Esophagus muscularis mucosa (tissue), 4 donors: ENCODE measurements around the gene OPRL1. TPM values are rescaled to one million over a fixed set of nuclear protein-coding genes. Genes with fewer than 3 reads are reported as not detected.

ENCODE experiments used
- DNase-seq: peaks from one replicate; pipeline ENCODE4 v3.0.0-alpha.2; 2017; ENCODE audit errors: extremely low spot score
- H3K27ac ChIP-seq, 4 donors: fragments of 200-600 bp; sonication (generic); replicated peaks in 1 of 4; 1 replicate in 3 of 4; 2 replicates in 1 of 4; pipeline ENCODE4 v1.5.1; 2016 to 2019; ENCODE audit warnings: mild to moderate bottlenecking in 1 of 4
- H3K27me3 ChIP-seq, 4 donors: fragments of 200-600 bp; sonication (generic); one replicate each; pipeline versions ENCODE4 v1.5.1 to v1.6.0; 2016 to 2019
- H3K36me3 ChIP-seq, 4 donors: fragments of 200-600 bp; sonication (generic); one replicate each; pipeline ENCODE4 v1.5.1; 2016 to 2019
- H3K4me1 ChIP-seq, 4 donors: fragments of 200-600 bp; sonication (generic); one replicate each; pipeline ENCODE4 v1.5.1; 2016 to 2019
- H3K4me3 ChIP-seq, 4 donors: fragments of 200-600 bp; sonication (generic); 1 replicate in 2 of 4; 2 replicates in 2 of 4; pipeline ENCODE4 v1.5.1; 2016 to 2019; ENCODE audit warnings: mild to moderate bottlenecking in 4 of 4, moderate library complexity in 1 of 4
- H3K9me3 ChIP-seq, 4 donors: fragments of 200-600 bp; sonication (generic); 1 replicate in 3 of 4; 2 replicates in 1 of 4; pipeline ENCODE4 v1.5.1; 2016 to 2019
- EP300 ChIP-seq: sonication (generic); formaldehyde crosslinking; IDR thresholded peaks from one replicate; pipeline ENCODE4 v1.6.1; 2017; ENCODE audit warnings: antibody characterized with exemption
- POLR2A ChIP-seq: fragments of 450-650 bp; IDR thresholded peaks from one replicate; pipeline ENCODE4 v1.6.1; 2017; ENCODE audit warnings: antibody characterized with exemption, moderate library complexity, mild to moderate bottlenecking, low read depth
- POLR2AphosphoS5 ChIP-seq, 2 donors: sonication (generic); formaldehyde crosslinking; IDR thresholded peaks; one replicate each; pipeline ENCODE4 v1.6.1; 2017; ENCODE audit warnings: antibody characterized with exemption in 2 of 2
- WGBS: methylation state at CpG from one replicate; pipeline ENCODE4 v1.1.5; 2018; 5-methylcytosine and 5-hydroxymethylcytosine counted together
- intact Hi-C: fragments of 100-400 bp; cut with DNase I; formaldehyde crosslinking; loops from one replicate; pipeline ENCODE4 v1.15.1; 2023
- total RNA-seq, 4 donors: library from RNA; depleted of rRNA; stranded (reverse); fragments of >200 nt; gene quantifications; one replicate each; pipeline versions ENCODE4 v1.1.0 to v1.2.1, GENCODE V29; 2016
- TF ChIP-seq, protein P1 (sequence below), 3 experiments: fragments of 200-600 bp in 2 of 3; fragments of 450-650 bp in 1 of 3; sonication (generic) in 2 of 3; IDR thresholded peaks; one replicate each; pipeline ENCODE4 v1.5.1; 2017 to 2019; ENCODE audit warnings: antibody characterized with exemption in 3 of 3, mild to moderate bottlenecking in 2 of 3, moderate library complexity in 1 of 3

OPRL1 gene
- total RNA-seq, 4 donors from 2014 or later = 0.42 to 1.4 (median 0.87) TPM

DNA sequence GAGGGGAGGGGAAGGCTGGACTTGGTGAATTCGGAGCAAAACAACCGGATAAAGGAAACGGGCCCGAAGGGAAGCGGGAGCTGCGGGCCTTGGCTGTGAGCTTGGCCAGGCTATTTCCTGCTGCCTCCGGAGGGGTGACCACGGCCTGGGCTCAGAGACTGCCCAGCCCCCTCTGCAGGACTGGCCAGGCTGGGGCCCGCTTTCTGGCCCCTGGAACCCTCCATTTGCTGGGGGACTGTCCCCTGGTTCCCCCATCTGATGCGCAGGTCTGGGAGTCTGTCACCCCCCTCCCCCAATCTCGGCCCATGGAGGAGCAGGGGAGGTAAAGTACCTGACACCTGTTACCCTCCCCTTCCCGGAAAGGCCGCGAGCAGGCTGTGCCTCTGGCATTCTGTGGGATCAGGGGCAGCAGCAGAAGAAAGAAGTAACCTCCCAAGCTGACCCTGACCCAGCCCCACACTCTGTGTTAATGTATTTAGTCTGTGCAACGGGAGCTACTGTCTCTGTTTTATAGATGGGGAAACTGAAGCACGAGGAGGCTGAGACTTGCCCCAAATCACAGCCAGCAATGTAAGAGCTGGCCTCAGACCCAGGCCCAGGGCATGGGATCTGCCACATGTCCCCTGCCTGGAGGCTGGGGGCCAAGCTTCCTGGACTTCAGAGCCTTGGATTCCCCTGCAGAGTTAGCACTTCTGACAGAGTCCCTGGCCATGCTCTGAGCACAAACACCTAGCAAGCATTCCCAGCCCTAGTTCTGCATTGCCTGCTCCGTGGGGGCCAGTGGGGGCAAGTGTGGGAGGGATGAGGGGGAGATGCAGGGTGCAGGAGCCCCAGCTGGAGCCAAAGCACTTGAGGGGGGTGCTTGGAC lies 40.4 kb upstream of the OPRL1 start:
- peaks cover 0 to 13% (median 11%) of the 10 kb centered on the region in 4 donors for H3K36me3 ChIP-seq
- TF ChIP-seq EP300 = no peak
- TF ChIP-seq, protein P1, sequence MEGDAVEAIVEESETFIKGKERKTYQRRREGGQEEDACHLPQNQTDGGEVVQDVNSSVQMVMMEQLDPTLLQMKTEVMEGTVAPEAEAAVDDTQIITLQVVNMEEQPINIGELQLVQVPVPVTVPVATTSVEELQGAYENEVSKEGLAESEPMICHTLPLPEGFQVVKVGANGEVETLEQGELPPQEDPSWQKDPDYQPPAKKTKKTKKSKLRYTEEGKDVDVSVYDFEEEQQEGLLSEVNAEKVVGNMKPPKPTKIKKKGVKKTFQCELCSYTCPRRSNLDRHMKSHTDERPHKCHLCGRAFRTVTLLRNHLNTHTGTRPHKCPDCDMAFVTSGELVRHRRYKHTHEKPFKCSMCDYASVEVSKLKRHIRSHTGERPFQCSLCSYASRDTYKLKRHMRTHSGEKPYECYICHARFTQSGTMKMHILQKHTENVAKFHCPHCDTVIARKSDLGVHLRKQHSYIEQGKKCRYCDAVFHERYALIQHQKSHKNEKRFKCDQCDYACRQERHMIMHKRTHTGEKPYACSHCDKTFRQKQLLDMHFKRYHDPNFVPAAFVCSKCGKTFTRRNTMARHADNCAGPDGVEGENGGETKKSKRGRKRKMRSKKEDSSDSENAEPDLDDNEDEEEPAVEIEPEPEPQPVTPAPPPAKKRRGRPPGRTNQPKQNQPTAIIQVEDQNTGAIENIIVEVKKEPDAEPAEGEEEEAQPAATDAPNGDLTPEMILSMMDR (IDR thresholded peaks at IDR 0.05) = no peak
- TF ChIP-seq POLR2A = no peak
- no peak for TF ChIP-seq POLR2AphosphoS5 (IDR thresholded peaks at IDR 0.05)
- WGBS = 8% methylated on average over 12 of the region's 17 CpGs
- H3K4me3 ChIP-seq = peak overlapping the region; percentile 51 to 60 (median 56)
- intact Hi-C loops = no loop called here
- DNase-seq = no peak
- H3K4me1 ChIP-seq = peaks cover 37 to 55% (median 53%) of the 10 kb centered on the region in 4 donors
- H3K9me3 ChIP-seq = no peaks in the 10 kb centered on the region
- peak overlapping the region in 3 of 4 donors; percentile 19 to 55 (median 37) for H3K27ac ChIP-seq
- peaks cover 3 to 94% (median 61%) of the 10 kb centered on the region in 4 donors for H3K27me3 ChIP-seq

DNA sequence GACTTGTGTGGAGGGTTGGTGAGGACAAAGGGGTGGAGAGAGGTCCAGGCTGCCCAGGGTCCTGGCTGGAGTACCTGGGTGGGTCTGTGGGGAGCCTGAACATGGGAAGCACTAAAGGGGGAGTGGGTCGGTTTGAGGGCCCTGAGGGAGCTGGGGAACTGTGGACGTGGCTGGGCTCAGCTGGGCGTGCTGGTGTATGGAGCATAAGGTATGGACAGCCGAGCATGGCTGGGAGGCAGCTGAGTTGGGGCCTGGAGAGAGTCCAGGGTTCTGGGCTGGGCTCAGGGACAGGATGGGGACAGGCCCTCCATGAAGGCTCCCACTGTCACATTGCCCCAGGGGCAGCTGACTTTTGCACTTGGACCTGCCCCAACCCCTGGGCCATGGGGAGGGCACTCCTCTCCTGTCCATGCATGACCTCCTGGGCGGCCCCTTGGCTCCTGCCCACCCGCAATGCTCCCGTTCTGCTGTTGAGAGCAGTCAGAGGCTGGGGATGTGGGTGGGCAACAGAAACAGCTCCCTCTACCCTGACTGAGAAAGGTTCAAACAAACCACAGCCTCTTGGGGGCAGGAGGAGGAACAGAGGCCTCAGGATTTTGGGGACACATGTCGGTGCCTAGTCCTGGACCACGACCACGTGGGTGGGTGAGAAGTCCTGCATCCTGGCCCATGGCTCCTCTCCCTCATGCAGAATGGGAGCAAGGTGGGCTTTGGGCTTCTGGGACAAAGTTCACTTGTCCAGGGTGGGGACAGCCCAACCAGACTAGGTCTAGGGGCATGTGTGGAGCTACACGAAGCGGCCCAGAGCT lies 39.4 kb upstream of the OPRL1 start:
- intact Hi-C loops = no loop called here
- DNase-seq = no peak
- Histone ChIP-seq H3K9me3 (no peaks in the 10 kb centered on the region), H3K27ac (peak overlapping the region in 3 of 4 donors; percentile 37 to 55 (median 42)), H3K27me3 (peaks cover 3 to 99% (median 63%) of the 10 kb centered on the region in 4 donors), H3K4me1 (peaks cover 37 to 59% (median 53%) of the 10 kb centered on the region in 4 donors), H3K4me3 (no peak overlapping the region), H3K36me3 (peaks cover 0 to 4% (median 2%) of the 10 kb centered on the region in 4 donors)
- TF ChIP-seq, protein P1 (IDR thresholded peaks at IDR 0.05) = no peak
- TF ChIP-seq EP300 (no peak), POLR2A (no peak), POLR2AphosphoS5 (IDR thresholded peaks at IDR 0.05) (no peak)
- WGBS = 62% methylated on average over 8 of the region's 12 CpGs

DNA sequence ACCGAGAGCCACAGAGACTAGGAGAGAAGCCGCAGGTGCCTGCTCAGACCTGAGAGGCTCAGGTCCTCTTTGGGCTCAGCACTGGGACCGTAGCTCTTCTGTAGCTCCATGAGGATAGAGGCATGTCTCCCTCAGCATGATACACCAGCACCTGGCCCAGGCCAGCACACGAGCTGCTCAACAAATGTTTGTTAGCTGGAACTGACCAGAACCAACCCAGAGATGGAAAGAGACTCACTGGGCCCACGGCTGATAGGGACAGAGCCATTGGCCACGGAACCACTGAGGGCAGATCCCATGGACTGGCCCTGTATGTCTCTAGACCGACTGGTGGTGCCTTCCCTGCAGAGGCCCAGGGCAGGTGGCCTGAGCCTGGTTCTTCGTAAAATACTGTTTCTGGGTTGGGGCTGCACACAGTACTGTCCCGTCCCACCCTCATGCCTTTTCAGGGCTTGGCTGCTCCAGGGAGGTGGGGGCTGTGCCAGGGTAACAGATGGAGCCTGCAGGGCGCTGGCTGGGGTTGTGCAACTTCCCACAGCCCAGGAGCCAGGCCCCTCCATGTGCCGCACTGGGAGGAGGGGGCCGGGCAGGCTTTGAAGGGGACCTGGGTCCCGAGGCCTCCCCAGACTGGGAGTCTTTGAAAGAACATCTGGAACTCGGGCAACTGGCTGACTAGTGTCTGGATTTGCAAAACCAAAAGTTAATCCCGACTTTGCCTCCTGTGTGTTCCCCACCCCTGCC lies 38.7 kb upstream of the OPRL1 start:
- peak overlapping the region; percentile 43 to 56 (median 47) for H3K4me3 ChIP-seq
- peak overlapping the region in 3 of 4 donors; percentile 65 to 75 (median 71) for H3K27ac ChIP-seq
- H3K36me3 ChIP-seq = peaks cover 0 to under 1% (median 0%) of the 10 kb centered on the region in 4 donors
- no peak for TF ChIP-seq POLR2AphosphoS5 (IDR thresholded peaks at IDR 0.05)
- TF ChIP-seq, protein P1 (IDR thresholded peaks at IDR 0.05) = no peak
- TF ChIP-seq EP300 = no peak
- TF ChIP-seq POLR2A = no peak
- peaks cover 37 to 60% (median 53%) of the 10 kb centered on the region in 4 donors for H3K4me1 ChIP-seq
- 58% methylated on average over 3 of the region's 15 CpGs for WGBS
- H3K27me3 ChIP-seq = peaks cover 3 to 99% (median 61%) of the 10 kb centered on the region in 4 donors
- no peaks in the 10 kb centered on the region for H3K9me3 ChIP-seq
- no peak for DNase-seq
- intact Hi-C loops = no loop called here

DNA sequence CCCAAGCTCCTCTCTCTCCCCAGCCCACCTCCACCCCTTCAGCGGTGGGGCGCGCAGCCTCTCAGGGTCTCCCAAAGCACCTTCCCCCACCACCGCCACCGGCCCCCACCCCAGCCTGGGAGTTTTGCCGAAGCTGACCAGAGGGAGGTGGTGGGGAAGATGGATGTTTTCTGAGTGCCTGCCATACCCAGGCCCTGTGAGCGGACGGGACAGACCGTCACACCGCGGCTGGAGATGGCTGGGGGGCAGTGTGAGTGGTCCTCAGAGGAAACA lies 38.2 kb upstream of the OPRL1 start:
- Histone ChIP-seq H3K4me3 (peak overlapping the region; percentile 43 to 56 (median 47)), H3K27ac (peak overlapping the region in 3 of 4 donors; percentile 65 to 75 (median 71)), H3K4me1 (peaks cover 37 to 60% (median 53%) of the 10 kb centered on the region in 4 donors), H3K27me3 (peaks cover 3 to 99% (median 56%) of the 10 kb centered on the region in 4 donors), H3K36me3 (peaks cover 0 to 6% (median 0%) of the 10 kb centered on the region in 4 donors), H3K9me3 (no peaks in the 10 kb centered on the region)
- 3% methylated on average over 5 of the region's 11 CpGs for WGBS
- no peak for TF ChIP-seq POLR2AphosphoS5 (IDR thresholded peaks at IDR 0.05)
- no peak for TF ChIP-seq POLR2A
- no peak for TF ChIP-seq EP300
- TF ChIP-seq, protein P1 (IDR thresholded peaks at IDR 0.05) = no peak
- DNase-seq = no peak
- intact Hi-C loops = no loop called here
